ENCODE data around the gene PYHIN1. TPM values are rescaled to one million over a fixed set of nuclear protein-coding genes. Genes with fewer than 3 reads are reported as not detected.

Gene PYHIN1
- total RNA-seq, 2 donors from 2014 or later = not detected

GRCh38 chr1:159000070-159000409, 68.7 kb downstream of the PYHIN1 start:
- H3K4me1 ChIP-seq (ENCODE audit: control insufficient read depth, insufficient read depth, low read length) = peaks cover 10% of the 10 kb centered on the region
- H3K4me3 ChIP-seq (ENCODE audit: low read length) = peak overlapping the region; percentile 80
- H3K27me3 Mint-ChIP-seq (ENCODE audit: insufficient read depth) = no peaks in the 10 kb centered on the region
- no peaks in the 10 kb centered on the region for H3K9me3 Mint-ChIP-seq
- H3K4me1 Mint-ChIP-seq = peaks cover 24% of the 10 kb centered on the region
- 2 to 4% methylated on average over 4 to 6 of the region's 6 CpGs for WGBS, 2 experiments (ENCODE audit: insufficient coverage in 1 of 2, insufficient read length in 1 of 2)
- no peaks in the 10 kb centered on the region for H3K36me3 Mint-ChIP-seq (ENCODE audit: low read depth)
- peak overlapping the region; percentile 68 for H3K4me3 Mint-ChIP-seq
- H3K9me3 ChIP-seq (ENCODE audit: control insufficient read depth, low read length) = peaks cover 4% of the 10 kb centered on the region
- peak overlapping the region; percentile 95 for H3K27ac Mint-ChIP-seq
- no peak for TF ChIP-seq CTCF (conservative IDR thresholded peaks at IDR 0.05)
- no peak for DNase-seq
- no peaks in the 10 kb centered on the region for H3K27me3 ChIP-seq (ENCODE audit: control insufficient read depth, insufficient read depth, low read length, poor library complexity, severe bottlenecking)
- H3K36me3 ChIP-seq (ENCODE audit: control insufficient read depth, insufficient read depth, low read length) = no peaks in the 10 kb centered on the region
- H3K9ac ChIP-seq (ENCODE audit: extremely low read depth, low read length, poor library complexity, severe bottlenecking) = peak overlapping the region; percentile 59
- H3K27ac ChIP-seq (ENCODE audit: low read depth, low read length) = peak overlapping the region; percentile 90

GRCh38 chr1:159000625-159001024, 69.3 kb downstream of the PYHIN1 start:
- Mint-ChIP-seq H3K27me3 (ENCODE audit: insufficient read depth) (no peaks in the 10 kb centered on the region), H3K9me3 (no peaks in the 10 kb centered on the region), H3K4me1 (peaks cover 30% of the 10 kb centered on the region), H3K4me3 (peak overlapping the region; percentile 68), H3K27ac (no peak overlapping the region), H3K36me3 (ENCODE audit: low read depth) (no peaks in the 10 kb centered on the region)
- WGBS, 2 experiments (ENCODE audit: insufficient coverage in 1 of 2, insufficient read length in 1 of 2) = 7 to 20% methylated on average over 1 of the region's 1 CpG
- H3K27me3 ChIP-seq (ENCODE audit: control insufficient read depth, insufficient read depth, low read length, poor library complexity, severe bottlenecking) = no peaks in the 10 kb centered on the region
- DNase-seq = peak; percentile 64
- TF ChIP-seq CTCF (conservative IDR thresholded peaks at IDR 0.05) = no peak
- no peaks in the 10 kb centered on the region for H3K36me3 ChIP-seq (ENCODE audit: control insufficient read depth, insufficient read depth, low read length)
- H3K9me3 ChIP-seq (ENCODE audit: control insufficient read depth, low read length) = no peaks in the 10 kb centered on the region
- H3K27ac ChIP-seq (ENCODE audit: low read depth, low read length) = peak overlapping the region; percentile 90
- peak overlapping the region; percentile 80 for H3K4me3 ChIP-seq (ENCODE audit: low read length)
- H3K9ac ChIP-seq (ENCODE audit: extremely low read depth, low read length, poor library complexity, severe bottlenecking) = no peak overlapping the region
- H3K4me1 ChIP-seq (ENCODE audit: control insufficient read depth, insufficient read depth, low read length) = peaks cover 15% of the 10 kb centered on the region

- Mint-ChIP-seq H3K9me3 (no peaks in the 10 kb centered on the region), H3K4me3 (peak overlapping the region; percentile 50), H3K4me1 (peaks cover 59% of the 10 kb centered on the region), H3K27me3 (ENCODE audit: insufficient read depth) (no peaks in the 10 kb centered on the region), H3K36me3 (ENCODE audit: low read depth) (no peaks in the 10 kb centered on the region), H3K27ac (peak overlapping the region; percentile 90)
- H3K27ac ChIP-seq (ENCODE audit: low read depth, low read length) = no peak overlapping the region
- TF ChIP-seq CTCF (conservative IDR thresholded peaks at IDR 0.05) = no peak
- H3K27me3 ChIP-seq (ENCODE audit: control insufficient read depth, insufficient read depth, low read length, poor library complexity, severe bottlenecking) = no peaks in the 10 kb centered on the region
- no peak for DNase-seq
- H3K4me1 ChIP-seq (ENCODE audit: control insufficient read depth, insufficient read depth, low read length) = peaks cover 24% of the 10 kb centered on the region
- peak overlapping the region; percentile 75 for H3K4me3 ChIP-seq (ENCODE audit: low read length)
- H3K9me3 ChIP-seq (ENCODE audit: control insufficient read depth, low read length) = no peaks in the 10 kb centered on the region
- no peaks in the 10 kb centered on the region for H3K36me3 ChIP-seq (ENCODE audit: control insufficient read depth, insufficient read depth, low read length)
- no peak overlapping the region for H3K9ac ChIP-seq (ENCODE audit: extremely low read depth, low read length, poor library complexity, severe bottlenecking)
These were observed 73.8 kb downstream of the PYHIN1 start for GRCh38 chr1:159005161-159005560.

All from endodermal cell (in vitro differentiated cells).